ENCODE results near the gene LBX2. TPM values are rescaled to one million over a fixed set of nuclear protein-coding genes. Genes with fewer than 3 reads are reported as not detected.
A peak's percentile ranks its signal among the peaks of the same experiment; 100 is the strongest.

The LBX2 gene
- total and polyA plus RNA-seq, 9 of the 15 experiments (the other 6 are each of a cell fraction or from before 2014, with no cell fraction given) = 0.39 to 6.2 (median 1.8) TPM; not detected in 1

DNA sequence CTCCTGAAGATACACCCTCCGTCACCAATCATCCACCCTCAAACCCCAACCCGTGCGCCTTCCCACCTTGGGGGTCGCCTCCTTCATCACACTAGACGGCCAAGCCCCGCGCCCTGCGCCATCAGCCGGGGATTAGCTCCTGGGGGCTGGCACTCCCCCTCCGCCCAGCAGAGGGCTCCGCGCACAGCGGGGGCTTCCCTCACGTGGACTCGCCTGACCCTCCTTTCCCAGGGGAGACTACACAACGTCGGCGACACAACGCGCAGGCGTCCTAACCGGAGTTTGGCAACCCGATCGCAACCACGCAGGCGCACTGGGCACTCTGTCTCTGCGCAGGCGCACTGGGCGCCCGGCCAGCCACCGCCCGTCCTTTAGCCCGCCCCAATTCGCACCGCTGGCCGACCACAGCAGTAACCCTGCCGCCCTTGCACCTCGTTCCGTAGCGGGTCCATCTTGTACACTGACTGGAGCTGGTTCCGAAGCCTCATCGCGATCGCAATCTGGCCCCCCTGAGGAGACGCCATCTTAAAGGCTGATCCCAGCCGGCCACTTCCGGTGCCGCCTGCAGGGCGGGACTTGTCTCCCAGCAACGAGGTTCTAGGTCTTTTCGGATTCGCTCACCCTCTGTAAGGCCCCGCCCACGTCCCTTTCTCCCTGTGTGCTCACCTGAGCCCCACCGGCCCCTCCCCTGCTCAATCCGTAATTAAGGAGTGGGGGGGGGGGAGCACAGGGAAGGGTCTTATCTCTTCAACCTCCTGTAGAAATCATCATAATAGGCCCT, 7.9 kb upstream of the LBX2 start, which contains the start of gene PCGF1 (continued):
- TF ChIP-seq ZMIZ1 (IDR thresholded peaks at IDR 0.05; ENCODE audit: low read depth in 2 of 2, low read length in 2 of 2) (no peak), RBM17 (IDR thresholded peaks at IDR 0.05; ENCODE audit: borderline replicate concordance, low read depth, low read length) (no peak), ZKSCAN8 (CRISPR knock-in tag; IDR thresholded peaks at IDR 0.05) (no peak), CTBP1 (IDR thresholded peaks at IDR 0.05; ENCODE audit: borderline replicate concordance) (peak; percentile 25), MECOM (CRISPR knock-in tag; IDR thresholded peaks at IDR 0.05) (no peak), MTA2 (IDR thresholded peaks at IDR 0.05; ENCODE audit: low read depth) (no peak), GTF2B (IDR thresholded peaks at IDR 0.05; ENCODE audit: extremely low read depth, insufficient read length) (no peak), ZBTB43 (CRISPR knock-in tag; IDR thresholded peaks at IDR 0.05) (no peak), DACH1 (IDR thresholded peaks at IDR 0.05; ENCODE audit: partially characterized antibody) (no peak), KDM1A (IDR thresholded peaks at IDR 0.05) (no peak), IRF1 (CRISPR knock-in tag; IDR thresholded peaks at IDR 0.05; ENCODE audit: borderline replicate concordance) (no peak), RBM34 (IDR thresholded peaks at IDR 0.05; ENCODE audit: borderline replicate concordance, insufficient read depth, low read length) (no peak), MEF2A (IDR thresholded peaks at IDR 0.05; ENCODE audit: control insufficient read depth, low read depth, low read length) (no peak), NRF1 (conservative IDR thresholded peaks at IDR 0.05 in 1 of 2, IDR thresholded peaks at IDR 0.05 in 1 of 2) (peak; percentile 100), ZNF197 (CRISPR knock-in tag; IDR thresholded peaks at IDR 0.05; ENCODE audit: low read depth) (no peak), XRCC4 (IDR thresholded peaks at IDR 0.05; ENCODE audit: extremely low read depth, insufficient read depth, insufficient read length) (no peak), RBM22 (IDR thresholded peaks at IDR 0.05; ENCODE audit: low read depth, low read length, poor library complexity, severe bottlenecking) (peak; percentile 78), ETV5 (CRISPR knock-in tag; IDR thresholded peaks at IDR 0.05; ENCODE audit: low read depth) (peak; percentile 67), ZNF699 (CRISPR knock-in tag; IDR thresholded peaks at IDR 0.05; ENCODE audit: insufficient replicate concordance) (no peak)
- TF ChIP-seq, protein P1, sequence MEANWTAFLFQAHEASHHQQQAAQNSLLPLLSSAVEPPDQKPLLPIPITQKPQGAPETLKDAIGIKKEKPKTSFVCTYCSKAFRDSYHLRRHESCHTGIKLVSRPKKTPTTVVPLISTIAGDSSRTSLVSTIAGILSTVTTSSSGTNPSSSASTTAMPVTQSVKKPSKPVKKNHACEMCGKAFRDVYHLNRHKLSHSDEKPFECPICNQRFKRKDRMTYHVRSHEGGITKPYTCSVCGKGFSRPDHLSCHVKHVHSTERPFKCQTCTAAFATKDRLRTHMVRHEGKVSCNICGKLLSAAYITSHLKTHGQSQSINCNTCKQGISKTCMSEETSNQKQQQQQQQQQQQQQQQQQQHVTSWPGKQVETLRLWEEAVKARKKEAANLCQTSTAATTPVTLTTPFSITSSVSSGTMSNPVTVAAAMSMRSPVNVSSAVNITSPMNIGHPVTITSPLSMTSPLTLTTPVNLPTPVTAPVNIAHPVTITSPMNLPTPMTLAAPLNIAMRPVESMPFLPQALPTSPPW (CRISPR knock-in tag; IDR thresholded peaks at IDR 0.05) = peak; percentile 96

Measured in K562 (cell line).